ENCODE data around the gene KDM4B.

KDM4B gene

GRCh38 chr19:5121266-5122120 lies 152.6 kb downstream of the KDM4B start:
- DNase-seq (ENCODE audit: low read depth, low spot score): no peak

GRCh38 chr19:5122121-5122400 lies 153.1 kb downstream of the KDM4B start:
- no peak for DNase-seq (ENCODE audit: low read depth, low spot score)

- no peak for DNase-seq (ENCODE audit: low read depth, low spot score)
Observed at GRCh38 chr19:5122671-5123409, 153.9 kb downstream of the KDM4B start.

- no peak for DNase-seq (ENCODE audit: low read depth, low spot score)
Observed at GRCh38 chr19:5123646-5124045, 154.7 kb downstream of the KDM4B start.

GRCh38 chr19:5124111-5124855 lies 155.4 kb downstream of the KDM4B start:
- no peak for DNase-seq (ENCODE audit: low read depth, low spot score)

GRCh38 chr19:5125376-5125775 lies 156.5 kb downstream of the KDM4B start:
- no peak for DNase-seq (ENCODE audit: low read depth, low spot score)

- no peak for DNase-seq (ENCODE audit: low read depth, low spot score)
Observed at GRCh38 chr19:5125797-5126497, 157.0 kb downstream of the KDM4B start.

GRCh38 chr19:5126498-5127223 lies 157.7 kb downstream of the KDM4B start:
- no peak for DNase-seq (ENCODE audit: low read depth, low spot score)

- DNase-seq (ENCODE audit: low read depth, low spot score): no peak
Observed at GRCh38 chr19:5127717-5128116, 158.8 kb downstream of the KDM4B start.

GRCh38 chr19:5128251-5128935 lies 159.5 kb downstream of the KDM4B start:
- no peak for DNase-seq (ENCODE audit: low read depth, low spot score)

- no peak for DNase-seq (ENCODE audit: low read depth, low spot score)
Observed at GRCh38 chr19:5128936-5129389, 160.1 kb downstream of the KDM4B start.

- DNase-seq (ENCODE audit: low read depth, low spot score): no peak
Observed at GRCh38 chr19:5129691-5130090, 160.8 kb downstream of the KDM4B start.

- peak; percentile 30 for DNase-seq (ENCODE audit: low read depth, low spot score)
Observed at GRCh38 chr19:5130371-5131030, 161.6 kb downstream of the KDM4B start.

- no peak for DNase-seq (ENCODE audit: low read depth, low spot score)
Observed at GRCh38 chr19:5131031-5131505, 162.2 kb downstream of the KDM4B start.

- no peak for DNase-seq (ENCODE audit: low read depth, low spot score)
Observed at GRCh38 chr19:5131506-5132205, 162.7 kb downstream of the KDM4B start.

- no peak for DNase-seq (ENCODE audit: low read depth, low spot score)
Observed at GRCh38 chr19:5132206-5132560, 163.3 kb downstream of the KDM4B start.

- no peak for DNase-seq (ENCODE audit: low read depth, low spot score)
Observed at GRCh38 chr19:5132698-5133651, 164.1 kb downstream of the KDM4B start.

- no peak for DNase-seq (ENCODE audit: low read depth, low spot score)
Observed at GRCh38 chr19:5133986-5134595, 165.2 kb downstream of the KDM4B start.

All from activated naive CD8-positive, alpha-beta T cell treated with anti-CD3 and anti-CD28 coated beads, Interleukin-2, amount 50 U/mL, for 16 hours (primary cell).